Gastrocnemius medialis (tissue), 4 donors: ENCODE data around the gene CENPX. TPM values are rescaled to one million over a fixed set of nuclear protein-coding genes. Genes with fewer than 3 reads are reported as not detected.

ENCODE experiments used
- ATAC-seq, 2 donors: fragments of 150-250 bp; one replicate each; pipeline ENCODE4 v1.9.1; 2016
- DNase-seq, 2 donors: peaks; one replicate each; pipeline ENCODE4 v3.0.0-alpha.2; 2019
- H3K27ac ChIP-seq, 4 donors: fragments of 200-600 bp; sonication (generic); 1 replicate in 1 of 4; 2 replicates in 3 of 4; pipeline ENCODE4 v1.5.1; 2016 to 2018; ENCODE audit warnings: mild to moderate bottlenecking in 2 of 4, moderate library complexity in 1 of 4
- H3K27me3 ChIP-seq, 3 donors: fragments of 200-600 bp; sonication (generic) in 2 of 3; 1 replicate in 1 of 3; 2 replicates in 2 of 3; pipeline versions ENCODE4 v1.5.1 to v1.6.0; 2016 to 2019; ENCODE audit warnings: mild to moderate bottlenecking in 1 of 3, moderate library complexity in 1 of 3
- H3K36me3 ChIP-seq, 2 donors: fragments of 200-600 bp; sonication (generic) in 1 of 2; one replicate each; pipeline ENCODE4 v1.5.1; 2017 to 2018
- H3K4me1 ChIP-seq, 2 donors: fragments of 200-600 bp; sonication (generic) in 1 of 2; one replicate each; pipeline ENCODE4 v1.5.1; 2016 to 2017; ENCODE audit warnings: mild to moderate bottlenecking in 2 of 2
- H3K4me3 ChIP-seq, 4 donors: fragments of 200-600 bp; sonication (generic) in 3 of 4; 1 replicate in 1 of 4; 2 replicates in 3 of 4; pipeline ENCODE4 v1.5.1; 2016 to 2019; ENCODE audit warnings: mild to moderate bottlenecking in 2 of 4
- H3K9me3 ChIP-seq, 3 donors: fragments of 200-600 bp; sonication (generic) in 2 of 3; 1 replicate in 1 of 3; 2 replicates in 2 of 3; pipeline ENCODE4 v1.5.1; 2016 to 2019
- CTCF ChIP-seq, 5 experiments: fragments of 450-650 bp in 3 of 5; fragments of 200-600 bp in 2 of 5; sonication (generic) in 2 of 5; IDR thresholded peaks in 4 of 5; conservative IDR thresholded peaks in 1 of 5; 1 replicate in 4 of 5; 2 replicates in 1 of 5; pipeline ENCODE4 v1.5.1; 2016 to 2019; ENCODE audit warnings: antibody characterized with exemption in 5 of 5, mild to moderate bottlenecking in 3 of 5, moderate library complexity in 3 of 5
- POLR2A ChIP-seq, 2 donors: fragments of 450-650 bp; IDR thresholded peaks; one replicate each; pipeline ENCODE4 v1.6.1; 2017; ENCODE audit warnings: antibody characterized with exemption in 2 of 2, mild to moderate bottlenecking in 2 of 2, moderate library complexity in 2 of 2
- in situ Hi-C, 4 donors: fragments of 200-750 bp; cut with MboI; loops; one replicate each; pipeline versions ENCODE4 v1.15.0 to v1.8.0; 2017; ENCODE audit warnings: low sequenced_read_pairs in 4 of 4
- intact Hi-C: fragments of 100-400 bp; cut with DNase I; formaldehyde crosslinking; loops from one replicate; pipeline ENCODE4 v1.15.1; 2023; ENCODE audit warnings: low total_unique reads
- total RNA-seq, 4 donors: library from RNA; depleted of rRNA; stranded (reverse); fragments of >200 nt; gene quantifications; one replicate each; pipeline versions ENCODE4 v1.1.0 to v1.2.3, GENCODE V29; 2016

The CENPX gene
- total RNA-seq, 4 donors from 2014 or later = 41.2 to 62.7 (median 57.0) TPM

- H3K27me3 ChIP-seq = peaks cover 10 to 14% (median 11%) of the 10 kb centered on the region in 3 donors
- peak overlapping the region; percentile 46 to 61 (median 57) for H3K4me3 ChIP-seq
- no peak overlapping the region for H3K27ac ChIP-seq
- peak; percentile 87 to 89 for ATAC-seq
- intact Hi-C loops (loop anchor here (1.0 kb wide), 1 partner anchor 124 kb away; no protein-coding TSS in a partner anchor), in situ Hi-C loops (loop anchor here (10.0 to 25.0 kb wide), 2 partner anchors 107 to 124 kb away; no protein-coding TSS in a partner anchor)
- TF ChIP-seq POLR2A (IDR thresholded peaks at IDR 0.05) (peak in 1 of 2 donors; percentile 11), CTCF (IDR thresholded peaks at IDR 0.05 in 4 of 5, conservative IDR thresholded peaks at IDR 0.05 in 1 of 5) (peak; percentile 96 to 99 (median 97))
- peaks cover 3 to 8% of the 10 kb centered on the region in 2 donors for H3K36me3 ChIP-seq
- DNase-seq = peak; percentile 68 to 78
- peaks cover 2 to 22% of the 10 kb centered on the region in 2 donors for H3K4me1 ChIP-seq
- H3K9me3 ChIP-seq = no peaks in the 10 kb centered on the region
Observed at GRCh38 chr17:82030470-82031302, 8.0 kb upstream of the CENPX start.

- intact Hi-C loops = loop anchor here (1.0 kb wide), 1 partner anchor 124 kb away; no protein-coding TSS in a partner anchor
- Histone ChIP-seq H3K36me3 (peaks cover 0 to 1% of the 10 kb centered on the region in 2 donors), H3K4me3 (peak overlapping the region in 1 of 4 donors; percentile 57), H3K27me3 (peaks cover 10 to 14% (median 11%) of the 10 kb centered on the region in 3 donors), H3K9me3 (no peaks in the 10 kb centered on the region), H3K27ac (no peak overlapping the region), H3K4me1 (peaks cover 2 to 19% of the 10 kb centered on the region in 2 donors)
- TF ChIP-seq POLR2A (IDR thresholded peaks at IDR 0.05) (no peak), CTCF (IDR thresholded peaks at IDR 0.05 in 4 of 5, conservative IDR thresholded peaks at IDR 0.05 in 1 of 5) (no peak)
- in situ Hi-C loops = loop anchor here (10.0 to 25.0 kb wide), 2 partner anchors 107 to 125 kb away; no protein-coding TSS in a partner anchor
- ATAC-seq = peak; percentile 6 to 20
- DNase-seq = no peak
Observed at GRCh38 chr17:82029990-82030469, 7.4 kb upstream of the CENPX start.

GRCh38 chr17:82029391-82029790 is 6.7 kb upstream of the CENPX start:
- Histone ChIP-seq H3K4me1 (peaks cover 2 to 19% of the 10 kb centered on the region in 2 donors), H3K36me3 (no peaks in the 10 kb centered on the region), H3K4me3 (no peak overlapping the region), H3K27me3 (peaks cover 10 to 14% (median 11%) of the 10 kb centered on the region in 3 donors), H3K9me3 (no peaks in the 10 kb centered on the region), H3K27ac (no peak overlapping the region)
- in situ Hi-C loops = loop anchor here in 1 of 4 donors (25.0 kb wide), 1 partner anchor 108 kb away; no protein-coding TSS in a partner anchor
- no peak for TF ChIP-seq POLR2A (IDR thresholded peaks at IDR 0.05)
- no peak for ATAC-seq
- no peak for DNase-seq
- intact Hi-C loops = no loop called here

- in situ Hi-C loops (loop anchor here in 1 of 4 donors (25.0 kb wide), 1 partner anchor 108 kb away; no protein-coding TSS in a partner anchor), intact Hi-C loops (no loop called here)
- no peaks in the 10 kb centered on the region for H3K9me3 ChIP-seq
- peaks cover 7 to 24% of the 10 kb centered on the region in 2 donors for H3K4me1 ChIP-seq
- TF ChIP-seq CTCF (IDR thresholded peaks at IDR 0.05 in 4 of 5, conservative IDR thresholded peaks at IDR 0.05 in 1 of 5) = no peak
- TF ChIP-seq POLR2A (IDR thresholded peaks at IDR 0.05) = no peak
- ATAC-seq (no peak), DNase-seq (no peak)
- H3K27me3 ChIP-seq = peaks cover 10 to 14% (median 11%) of the 10 kb centered on the region in 3 donors
- H3K4me3 ChIP-seq = no peak overlapping the region
- no peaks in the 10 kb centered on the region for H3K36me3 ChIP-seq
- H3K27ac ChIP-seq = no peak overlapping the region
Observed at GRCh38 chr17:82028966-82029365, 6.3 kb upstream of the CENPX start.

- in situ Hi-C loops = loop anchor here in 1 of 4 donors (25.0 kb wide), 1 partner anchor 109 kb away; no protein-coding TSS in a partner anchor
- Histone ChIP-seq H3K4me3 (no peak overlapping the region), H3K27ac (no peak overlapping the region), H3K36me3 (no peaks in the 10 kb centered on the region), H3K9me3 (no peaks in the 10 kb centered on the region), H3K4me1 (peaks cover 9 to 31% of the 10 kb centered on the region in 2 donors), H3K27me3 (peaks cover 10 to 14% (median 11%) of the 10 kb centered on the region in 3 donors)
- no peak for DNase-seq
- intact Hi-C loops = no loop called here
- ATAC-seq = no peak
- no peak for TF ChIP-seq POLR2A (IDR thresholded peaks at IDR 0.05)
- TF ChIP-seq CTCF (IDR thresholded peaks at IDR 0.05 in 4 of 5, conservative IDR thresholded peaks at IDR 0.05 in 1 of 5) = no peak
Observed at GRCh38 chr17:82028246-82028645, 5.6 kb upstream of the CENPX start.
